OCI-LY3 (cell line): ENCODE measurements around the gene PRKCE.

ENCODE experiments used
- H2AFZ ChIP-seq: fragments of 200-600, 300-600 bp; shearing (Covaris generic); 2 replicates; pipeline ENCODE4 v1.6.0; 2014; ENCODE audit warnings: antibody characterized with exemption, low read depth, low read length
- H3K27ac ChIP-seq: fragments of 200-600, 300-600 bp; sonication (generic); 2 replicates; pipeline ENCODE4 v1.5.1; 2014; ENCODE audit warnings: mild to moderate bottlenecking, low read length, moderate library complexity, mixed read lengths
- H3K27me3 ChIP-seq: fragments of 200-600, 300-600 bp; sonication (generic); 2 replicates; pipeline ENCODE4 v1.6.1; 2014; ENCODE audit warnings: low read depth, low read length, mixed read lengths
- H3K36me3 ChIP-seq: fragments of 200-600, 300-600 bp; sonication (generic); replicated peaks from 2 replicates; pipeline ENCODE3; 2014; ENCODE audit warnings: low read depth, low read length, mixed read lengths
- H3K4me1 ChIP-seq: fragments of 300-600, 200-600 bp; sonication (generic); 2 replicates; pipeline ENCODE4 v1.6.1; 2014; ENCODE audit warnings: low read length, mixed read lengths
- H3K4me2 ChIP-seq: fragments of 200-600, 300-600 bp; sonication (generic); 2 replicates; pipeline ENCODE4 v1.6.1; 2014; ENCODE audit warnings: low read length, mixed read lengths
- H3K4me3 ChIP-seq: fragments of 300-600, 200-600 bp; sonication (generic); 2 replicates; pipeline ENCODE4 v1.5.1; 2014; ENCODE audit warnings: antibody characterized with exemption, mild to moderate bottlenecking, low read length, moderate library complexity
- H3K79me2 ChIP-seq: fragments of 300-600, 200-600 bp; shearing (Covaris generic); 2 replicates; pipeline ENCODE4 v1.6.1; 2014; ENCODE audit warnings: mild to moderate bottlenecking, low read length, mixed read lengths
- H3K9ac ChIP-seq: fragments of 300-600, 200-600 bp; shearing (Covaris generic); 2 replicates; pipeline ENCODE4 v1.6.0; 2014; ENCODE audit warnings: mild to moderate bottlenecking, low read length, moderate library complexity
- H3K9me3 ChIP-seq: fragments of 200-600, 300-600 bp; shearing (Covaris generic); 2 replicates; pipeline ENCODE4 v1.6.1; 2014; ENCODE audit warnings: low read length, mixed read lengths; ENCODE audit not compliant: insufficient read depth
- H4K20me1 ChIP-seq: fragments of 200-600, 300-600 bp; sonication (generic); 2 replicates; pipeline ENCODE4 v1.6.1; 2016; ENCODE audit warnings: low read length, mixed read lengths; ENCODE audit not compliant: insufficient read depth
- EZH2phosphoT487 ChIP-seq: fragments of 200-600 bp; shearing (Covaris generic); IDR thresholded peaks from 2 replicates; pipeline ENCODE4 v1.6.1; 2018; ENCODE audit warnings: antibody characterized with exemption, mixed run types, low read depth
- TF ChIP-seq, protein P1 (sequence below): fragments of 200-600, 300-600 bp; sonication (generic); IDR thresholded peaks from 2 replicates; pipeline ENCODE4 v1.5.1; 2014; ENCODE audit warnings: antibody characterized with exemption, low read length, low read depth

The PRKCE gene

DNA sequence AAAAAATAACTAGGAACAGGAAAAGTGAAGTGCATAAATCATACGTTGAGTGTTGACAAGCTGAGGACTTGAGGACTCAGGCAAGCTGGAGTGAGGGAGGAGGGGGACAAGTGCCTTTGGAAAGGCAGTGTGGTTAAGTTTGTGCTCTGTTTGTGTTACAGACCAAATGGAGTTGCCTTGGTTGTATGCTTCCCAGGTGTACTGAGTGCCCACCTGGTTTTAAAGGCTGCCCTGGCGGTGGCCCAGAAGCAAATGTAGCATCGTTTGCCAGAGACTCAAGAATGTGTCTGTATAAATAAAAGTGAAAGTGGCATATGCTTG, 240.9 kb downstream of the PRKCE start:
- H3K36me3 ChIP-seq, result no peaks in the 10 kb centered on the region
- no peak overlapping the region for H2AFZ ChIP-seq
- H3K9ac ChIP-seq, result no peak overlapping the region
- TF ChIP-seq, protein P1, sequence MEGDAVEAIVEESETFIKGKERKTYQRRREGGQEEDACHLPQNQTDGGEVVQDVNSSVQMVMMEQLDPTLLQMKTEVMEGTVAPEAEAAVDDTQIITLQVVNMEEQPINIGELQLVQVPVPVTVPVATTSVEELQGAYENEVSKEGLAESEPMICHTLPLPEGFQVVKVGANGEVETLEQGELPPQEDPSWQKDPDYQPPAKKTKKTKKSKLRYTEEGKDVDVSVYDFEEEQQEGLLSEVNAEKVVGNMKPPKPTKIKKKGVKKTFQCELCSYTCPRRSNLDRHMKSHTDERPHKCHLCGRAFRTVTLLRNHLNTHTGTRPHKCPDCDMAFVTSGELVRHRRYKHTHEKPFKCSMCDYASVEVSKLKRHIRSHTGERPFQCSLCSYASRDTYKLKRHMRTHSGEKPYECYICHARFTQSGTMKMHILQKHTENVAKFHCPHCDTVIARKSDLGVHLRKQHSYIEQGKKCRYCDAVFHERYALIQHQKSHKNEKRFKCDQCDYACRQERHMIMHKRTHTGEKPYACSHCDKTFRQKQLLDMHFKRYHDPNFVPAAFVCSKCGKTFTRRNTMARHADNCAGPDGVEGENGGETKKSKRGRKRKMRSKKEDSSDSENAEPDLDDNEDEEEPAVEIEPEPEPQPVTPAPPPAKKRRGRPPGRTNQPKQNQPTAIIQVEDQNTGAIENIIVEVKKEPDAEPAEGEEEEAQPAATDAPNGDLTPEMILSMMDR, result no peak
- TF ChIP-seq EZH2phosphoT487, result no peak
- H3K27me3 ChIP-seq, result no peaks in the 10 kb centered on the region
- no peaks in the 10 kb centered on the region for H4K20me1 ChIP-seq
- no peaks in the 10 kb centered on the region for H3K79me2 ChIP-seq
- H3K27ac ChIP-seq, result no peak overlapping the region
- H3K4me1 ChIP-seq, result peaks cover 48% of the 10 kb centered on the region
- no peak overlapping the region for H3K4me3 ChIP-seq
- no peaks in the 10 kb centered on the region for H3K9me3 ChIP-seq
- no peak overlapping the region for H3K4me2 ChIP-seq

DNA sequence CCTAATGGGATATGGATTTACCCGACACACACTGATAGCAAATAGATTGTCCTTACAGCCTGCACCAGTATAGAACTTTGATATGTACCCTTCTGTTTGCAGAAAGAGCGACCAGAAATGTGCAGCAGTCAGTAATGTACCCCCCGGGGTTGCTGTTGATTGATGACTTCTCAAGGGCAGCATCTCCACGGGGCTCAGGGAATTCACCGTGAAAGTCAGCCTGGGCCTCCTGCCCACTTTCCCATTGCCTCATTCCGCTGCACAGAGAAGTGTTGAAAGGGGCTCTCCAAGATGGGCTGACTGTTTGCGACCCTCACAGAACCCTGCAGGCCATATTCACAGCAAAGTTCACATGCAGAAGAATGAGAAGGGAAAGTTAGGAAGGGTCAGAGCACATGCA, 241.3 kb downstream of the PRKCE start:
- Histone ChIP-seq H3K36me3 (no peaks in the 10 kb centered on the region), H3K4me2 (no peak overlapping the region), H2AFZ (no peak overlapping the region), H3K79me2 (no peaks in the 10 kb centered on the region), H3K9me3 (no peaks in the 10 kb centered on the region), H3K4me1 (peaks cover 52% of the 10 kb centered on the region), H3K27ac (no peak overlapping the region), H4K20me1 (no peaks in the 10 kb centered on the region), H3K4me3 (no peak overlapping the region), H3K27me3 (no peaks in the 10 kb centered on the region), H3K9ac (no peak overlapping the region)
- TF ChIP-seq, protein P1, result no peak
- TF ChIP-seq EZH2phosphoT487, result no peak

DNA sequence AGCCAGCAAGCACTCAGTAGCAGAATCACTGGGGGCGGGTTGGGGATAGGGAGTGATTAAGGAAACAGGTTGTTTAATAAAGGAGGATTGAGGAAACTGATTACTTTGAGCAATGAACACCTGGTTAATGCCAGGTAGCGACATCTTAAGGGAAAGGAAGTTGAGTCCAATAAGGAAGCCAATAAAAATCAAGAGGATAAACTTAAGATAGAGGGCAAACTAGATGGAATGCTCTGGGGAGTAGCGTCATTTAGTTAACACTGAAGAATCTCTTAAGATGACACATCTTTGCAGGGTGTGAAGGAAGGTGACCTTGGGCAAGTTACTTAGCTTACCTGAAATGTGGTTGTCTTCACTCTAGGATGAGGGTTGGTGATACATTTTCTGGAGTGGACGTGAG, 242.7 kb downstream of the PRKCE start:
- Histone ChIP-seq H3K27ac (no peak overlapping the region), H3K4me3 (no peak overlapping the region), H4K20me1 (no peaks in the 10 kb centered on the region)

DNA sequence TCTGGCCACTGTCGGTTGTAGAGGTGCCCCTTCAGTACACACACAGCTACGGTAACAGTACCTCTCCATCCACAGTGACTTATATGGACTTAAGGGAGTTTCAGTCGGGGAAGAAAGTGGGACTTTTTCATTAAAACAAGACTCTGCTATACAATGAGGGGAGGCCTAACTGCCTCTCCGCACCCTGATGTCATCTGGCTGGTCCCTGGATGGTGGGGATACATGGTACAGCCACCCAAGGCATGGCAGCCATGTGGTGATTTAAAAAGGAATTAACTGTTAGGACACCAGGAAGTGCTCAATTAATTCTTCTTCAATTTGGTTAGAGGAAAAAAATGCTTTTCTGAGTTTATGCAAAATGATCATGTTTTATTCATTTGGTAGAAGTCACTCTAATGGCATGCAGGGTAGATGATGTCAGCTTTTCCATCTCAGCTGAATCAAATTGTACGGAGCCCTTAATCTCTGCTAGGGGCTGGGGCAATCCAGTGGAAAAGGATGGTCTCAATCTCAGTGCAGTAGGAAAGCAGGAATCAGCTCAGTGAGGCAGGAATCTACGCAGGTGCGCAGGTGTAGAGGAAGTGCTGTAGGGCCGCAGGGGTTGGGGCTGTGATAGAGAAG, 243.9 kb downstream of the PRKCE start:
- Histone ChIP-seq H3K4me3 (no peak overlapping the region), H3K4me2 (no peak overlapping the region), H4K20me1 (no peaks in the 10 kb centered on the region), H3K27ac (no peak overlapping the region), H3K27me3 (no peaks in the 10 kb centered on the region), H3K36me3 (no peaks in the 10 kb centered on the region), H3K9ac (no peak overlapping the region), H2AFZ (no peak overlapping the region), H3K9me3 (no peaks in the 10 kb centered on the region), H3K4me1 (peaks cover 36% of the 10 kb centered on the region), H3K79me2 (no peaks in the 10 kb centered on the region)
- TF ChIP-seq EZH2phosphoT487, result no peak
- TF ChIP-seq, protein P1, result no peak

More for the DNA sequence above, 242.7 kb downstream of the PRKCE start:
- Histone ChIP-seq H3K36me3 (no peaks in the 10 kb centered on the region), H3K9me3 (no peaks in the 10 kb centered on the region), H3K4me1 (peaks cover 48% of the 10 kb centered on the region), H3K4me2 (no peak overlapping the region), H3K79me2 (no peaks in the 10 kb centered on the region), H2AFZ (no peak overlapping the region), H3K9ac (no peak overlapping the region), H3K27me3 (no peaks in the 10 kb centered on the region)
- TF ChIP-seq EZH2phosphoT487, result no peak
- TF ChIP-seq, protein P1, result no peak
